ENCODE results near the gene SCN5A. TPM values are rescaled to one million over a fixed set of nuclear protein-coding genes. Genes with fewer than 3 reads are reported as not detected.

SCN5A gene
- total and polyA plus RNA-seq, 2 experiments from 2014 or later: 10.2 to 10.6 TPM

DNA sequence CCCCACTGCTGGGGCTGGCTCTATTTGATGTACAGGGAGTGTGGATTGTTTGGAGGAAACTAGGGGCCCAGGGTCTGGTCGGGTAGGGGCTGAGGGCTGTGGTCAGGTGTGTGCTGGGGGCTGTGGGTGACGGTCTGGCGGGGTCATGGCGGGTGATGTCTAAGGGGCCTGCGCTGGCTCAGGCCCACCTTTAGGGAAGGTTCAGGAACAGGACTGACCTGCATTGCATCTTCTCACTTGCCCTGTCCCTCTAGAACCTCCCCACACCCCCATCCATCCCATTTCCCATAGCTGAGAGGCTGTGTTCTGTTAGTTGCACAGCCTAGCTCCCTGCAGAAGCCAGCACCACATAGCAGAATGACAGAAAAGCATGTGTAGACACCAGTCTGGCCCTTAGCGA lies 39.1 kb downstream of the SCN5A start:
- DNase-seq (ENCODE audit: low spot score) (no peak), ATAC-seq (no peak)
- peaks cover under 1% of the 10 kb centered on the region; the same call in 2 of the 3 replicates for H3K36me3 Mint-ChIP-seq (ENCODE audit: low read depth)
- Histone ChIP-seq H3K4me3 (no peak overlapping the region), H4K20me1 (replicated peaks; ENCODE audit: insufficient read depth) (no peaks in the 10 kb centered on the region), H3K27me3 (ENCODE audit: insufficient read depth) (no peaks in the 10 kb centered on the region), H3K36me3 (ENCODE audit: insufficient read depth) (no peaks in the 10 kb centered on the region), H3K9me2 (ENCODE audit: insufficient read depth) (no peaks in the 10 kb centered on the region), H2AFZ (no peak overlapping the region), H3K4me2 (no peak overlapping the region), H3F3A (replicated peaks; ENCODE audit: low read depth) (no peaks in the 10 kb centered on the region), H3K4me1 (ENCODE audit: insufficient read depth) (no peaks in the 10 kb centered on the region), H3K27ac (ENCODE audit: low read depth) (no peak overlapping the region), H3K79me2 (replicated peaks; ENCODE audit: insufficient read depth) (no peaks in the 10 kb centered on the region)
- H3K9me3 Mint-ChIP-seq: no peaks in the 10 kb centered on the region
- H3K4me1 Mint-ChIP-seq: no peaks in the 10 kb centered on the region; the same call in 2 of the 3 replicates
- H3K27ac Mint-ChIP-seq: no peak overlapping the region
- no peak for TF ChIP-seq STAT1 (IDR thresholded peaks at IDR 0.05; ENCODE audit: unreplicated experiment)
- TF ChIP-seq POLR2AphosphoS5 (IDR thresholded peaks at IDR 0.05; ENCODE audit: low read depth): no peak
- TF ChIP-seq JUNB (IDR thresholded peaks at IDR 0.05; ENCODE audit: unreplicated experiment): no peak
- no peak for TF ChIP-seq ZNF114 (CRISPR knock-in tag; IDR thresholded peaks at IDR 0.05)
- TF ChIP-seq, protein P1, sequence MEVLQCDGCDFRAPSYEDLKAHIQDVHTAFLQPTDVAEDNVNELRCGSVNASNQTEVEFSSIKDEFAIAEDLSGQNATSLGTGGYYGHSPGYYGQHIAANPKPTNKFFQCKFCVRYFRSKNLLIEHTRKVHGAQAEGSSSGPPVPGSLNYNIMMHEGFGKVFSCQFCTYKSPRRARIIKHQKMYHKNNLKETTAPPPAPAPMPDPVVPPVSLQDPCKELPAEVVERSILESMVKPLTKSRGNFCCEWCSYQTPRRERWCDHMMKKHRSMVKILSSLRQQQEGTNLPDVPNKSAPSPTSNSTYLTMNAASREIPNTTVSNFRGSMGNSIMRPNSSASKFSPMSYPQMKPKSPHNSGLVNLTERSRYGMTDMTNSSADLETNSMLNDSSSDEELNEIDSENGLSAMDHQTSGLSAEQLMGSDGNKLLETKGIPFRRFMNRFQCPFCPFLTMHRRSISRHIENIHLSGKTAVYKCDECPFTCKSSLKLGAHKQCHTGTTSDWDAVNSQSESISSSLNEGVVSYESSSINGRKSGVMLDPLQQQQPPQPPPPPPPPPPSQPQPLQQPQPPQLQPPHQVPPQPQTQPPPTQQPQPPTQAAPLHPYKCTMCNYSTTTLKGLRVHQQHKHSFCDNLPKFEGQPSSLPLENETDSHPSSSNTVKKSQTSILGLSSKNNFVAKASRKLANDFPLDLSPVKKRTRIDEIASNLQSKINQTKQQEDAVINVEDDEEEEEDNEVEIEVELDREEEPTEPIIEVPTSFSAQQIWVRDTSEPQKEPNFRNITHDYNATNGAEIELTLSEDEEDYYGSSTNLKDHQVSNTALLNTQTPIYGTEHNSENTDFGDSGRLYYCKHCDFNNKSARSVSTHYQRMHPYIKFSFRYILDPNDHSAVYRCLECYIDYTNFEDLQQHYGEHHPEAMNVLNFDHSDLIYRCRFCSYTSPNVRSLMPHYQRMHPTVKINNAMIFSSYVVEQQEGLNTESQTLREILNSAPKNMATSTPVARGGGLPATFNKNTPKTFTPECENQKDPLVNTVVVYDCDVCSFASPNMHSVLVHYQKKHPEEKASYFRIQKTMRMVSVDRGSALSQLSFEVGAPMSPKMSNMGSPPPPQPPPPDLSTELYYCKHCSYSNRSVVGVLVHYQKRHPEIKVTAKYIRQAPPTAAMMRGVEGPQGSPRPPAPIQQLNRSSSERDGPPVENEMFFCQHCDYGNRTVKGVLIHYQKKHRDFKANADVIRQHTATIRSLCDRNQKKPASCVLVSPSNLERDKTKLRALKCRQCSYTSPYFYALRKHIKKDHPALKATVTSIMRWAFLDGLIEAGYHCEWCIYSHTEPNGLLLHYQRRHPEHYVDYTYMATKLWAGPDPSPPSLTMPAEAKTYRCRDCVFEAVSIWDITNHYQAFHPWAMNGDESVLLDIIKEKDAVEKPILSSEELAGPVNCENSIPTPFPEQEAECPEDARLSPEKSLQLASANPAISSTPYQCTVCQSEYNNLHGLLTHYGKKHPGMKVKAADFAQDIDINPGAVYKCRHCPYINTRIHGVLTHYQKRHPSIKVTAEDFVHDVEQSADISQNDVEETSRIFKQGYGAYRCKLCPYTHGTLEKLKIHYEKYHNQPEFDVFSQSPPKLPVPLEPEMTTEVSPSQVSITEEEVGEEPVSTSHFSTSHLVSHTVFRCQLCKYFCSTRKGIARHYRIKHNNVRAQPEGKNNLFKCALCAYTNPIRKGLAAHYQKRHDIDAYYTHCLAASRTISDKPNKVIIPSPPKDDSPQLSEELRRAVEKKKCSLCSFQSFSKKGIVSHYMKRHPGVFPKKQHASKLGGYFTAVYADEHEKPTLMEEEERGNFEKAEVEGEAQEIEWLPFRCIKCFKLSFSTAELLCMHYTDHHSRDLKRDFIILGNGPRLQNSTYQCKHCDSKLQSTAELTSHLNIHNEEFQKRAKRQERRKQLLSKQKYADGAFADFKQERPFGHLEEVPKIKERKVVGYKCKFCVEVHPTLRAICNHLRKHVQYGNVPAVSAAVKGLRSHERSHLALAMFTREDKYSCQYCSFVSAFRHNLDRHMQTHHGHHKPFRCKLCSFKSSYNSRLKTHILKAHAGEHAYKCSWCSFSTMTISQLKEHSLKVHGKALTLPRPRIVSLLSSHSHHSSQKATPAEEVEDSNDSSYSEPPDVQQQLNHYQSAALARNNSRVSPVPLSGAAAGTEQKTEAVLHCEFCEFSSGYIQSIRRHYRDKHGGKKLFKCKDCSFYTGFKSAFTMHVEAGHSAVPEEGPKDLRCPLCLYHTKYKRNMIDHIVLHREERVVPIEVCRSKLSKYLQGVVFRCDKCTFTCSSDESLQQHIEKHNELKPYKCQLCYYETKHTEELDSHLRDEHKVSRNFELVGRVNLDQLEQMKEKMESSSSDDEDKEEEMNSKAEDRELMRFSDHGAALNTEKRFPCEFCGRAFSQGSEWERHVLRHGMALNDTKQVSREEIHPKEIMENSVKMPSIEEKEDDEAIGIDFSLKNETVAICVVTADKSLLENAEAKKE (CRISPR knock-in tag; IDR thresholded peaks at IDR 0.05): no peak
- no peak for TF ChIP-seq REST (IDR thresholded peaks at IDR 0.05; ENCODE audit: unreplicated experiment)
- H3K27me3 Mint-ChIP-seq (ENCODE audit: insufficient read depth, low read depth, poor library complexity): peaks cover 5% of the 10 kb centered on the region
- no peak overlapping the region for H3K4me3 Mint-ChIP-seq
